NOMO-1 treated with dmso at 0.1 percent for 144 hours (cell line): ENCODE measurements around the gene CNDP1.

Source experiments
- DNase-seq: peaks from one replicate; lab custom pipeline; 2025; ENCODE audit not compliant: unreplicated experiment; lab: John Stamatoyannopoulos, UW

The CNDP1 gene

GRCh38 chr18:74505776-74506175 is 28.5 kb upstream of the CNDP1 start:
- no peak for DNase-seq

DNA sequence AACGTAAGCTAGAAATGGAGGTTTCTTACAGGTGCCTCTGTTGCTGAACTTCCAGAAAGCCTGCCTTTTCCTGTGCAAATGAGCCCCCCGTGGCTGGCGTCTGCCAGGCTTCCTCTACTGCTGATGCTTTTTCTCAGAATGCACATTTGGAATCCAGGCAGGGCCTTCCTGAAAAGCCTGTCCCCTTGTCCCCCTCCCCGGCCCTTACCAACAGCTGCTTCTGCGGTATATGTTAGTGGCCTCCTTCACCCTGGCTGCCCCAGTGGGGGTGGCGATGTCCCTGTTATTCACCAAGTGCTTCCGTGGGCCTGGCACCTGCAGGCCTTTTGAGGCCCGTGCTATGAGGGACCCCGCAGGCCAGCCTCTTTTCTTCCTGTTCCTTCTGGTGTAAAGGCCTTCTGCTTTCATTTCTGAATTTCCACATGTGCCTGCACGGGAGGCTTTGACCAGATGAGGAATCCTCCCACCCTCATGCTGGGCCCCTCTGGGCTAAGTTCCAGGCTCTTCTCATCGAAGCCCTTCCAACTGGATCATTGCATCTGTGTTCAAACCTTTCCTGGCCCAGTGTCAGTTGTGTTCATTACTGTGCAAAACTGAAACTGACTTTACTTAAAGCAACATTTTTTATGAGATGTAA is 27.7 kb upstream of the CNDP1 start:
- DNase-seq = no peak

DNA sequence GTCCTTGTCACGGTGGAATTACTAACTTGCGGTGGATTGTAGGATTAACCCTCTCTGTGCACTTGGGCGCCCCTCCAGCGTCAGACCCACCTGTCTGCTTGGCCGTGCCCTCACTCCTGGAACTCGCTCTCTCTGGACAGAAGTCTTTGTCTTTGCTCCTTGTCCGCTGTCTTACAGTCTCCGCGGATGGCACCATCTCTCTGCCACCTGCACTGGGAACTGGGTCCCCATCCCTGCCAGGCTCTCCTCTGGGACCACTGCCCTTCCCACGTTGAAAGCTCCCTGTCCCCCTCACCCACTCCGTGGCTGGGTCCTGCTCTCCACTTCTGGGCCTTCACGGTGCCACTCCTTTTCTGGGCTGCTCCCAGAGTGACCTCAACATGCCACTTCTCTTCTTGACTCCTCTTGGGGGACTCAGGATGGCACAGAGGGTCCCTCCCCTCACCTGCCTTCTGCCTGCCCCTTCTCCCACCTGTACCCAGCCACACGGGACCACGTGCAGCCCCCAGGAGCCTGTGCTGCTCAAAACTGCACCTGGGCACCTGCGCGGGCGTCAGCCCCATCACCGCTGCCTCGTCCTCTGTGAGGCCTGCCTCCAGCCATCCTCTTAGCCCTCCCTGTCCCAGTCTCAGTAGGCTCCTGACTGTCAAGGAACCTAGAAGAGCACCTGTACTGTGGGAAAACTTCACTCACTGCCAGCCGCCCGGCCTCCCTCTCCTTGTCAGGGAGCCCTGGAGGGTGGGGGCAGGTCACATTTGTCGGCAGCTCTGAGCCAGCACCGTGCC is 27.0 kb upstream of the CNDP1 start:
- no peak for DNase-seq

GRCh38 chr18:74507927-74508326 is 26.4 kb upstream of the CNDP1 start:
- no peak for DNase-seq

- DNase-seq = no peak
Observed at GRCh38 chr18:74508366-74508765, 25.9 kb upstream of the CNDP1 start.

DNA sequence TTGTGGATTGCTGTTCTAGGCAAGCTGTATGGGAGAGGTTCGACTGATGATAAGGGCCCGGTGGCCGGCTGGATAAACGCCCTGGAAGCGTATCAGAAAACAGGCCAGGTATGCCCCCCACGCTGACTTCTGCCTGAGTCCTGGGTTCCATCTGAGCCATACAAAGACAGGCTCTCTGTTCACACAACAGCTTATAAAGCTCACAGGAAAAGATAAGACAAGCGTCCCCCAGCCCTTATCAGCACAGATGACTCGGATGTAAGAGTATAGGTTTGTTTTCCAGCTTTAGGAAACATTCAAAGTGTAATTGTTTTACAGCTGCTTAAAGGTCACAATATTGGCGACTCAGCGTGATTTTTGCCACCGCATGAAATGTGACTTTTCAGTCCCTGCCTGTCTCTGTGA is 25.5 kb upstream of the CNDP1 start:
- no peak for DNase-seq

DNA sequence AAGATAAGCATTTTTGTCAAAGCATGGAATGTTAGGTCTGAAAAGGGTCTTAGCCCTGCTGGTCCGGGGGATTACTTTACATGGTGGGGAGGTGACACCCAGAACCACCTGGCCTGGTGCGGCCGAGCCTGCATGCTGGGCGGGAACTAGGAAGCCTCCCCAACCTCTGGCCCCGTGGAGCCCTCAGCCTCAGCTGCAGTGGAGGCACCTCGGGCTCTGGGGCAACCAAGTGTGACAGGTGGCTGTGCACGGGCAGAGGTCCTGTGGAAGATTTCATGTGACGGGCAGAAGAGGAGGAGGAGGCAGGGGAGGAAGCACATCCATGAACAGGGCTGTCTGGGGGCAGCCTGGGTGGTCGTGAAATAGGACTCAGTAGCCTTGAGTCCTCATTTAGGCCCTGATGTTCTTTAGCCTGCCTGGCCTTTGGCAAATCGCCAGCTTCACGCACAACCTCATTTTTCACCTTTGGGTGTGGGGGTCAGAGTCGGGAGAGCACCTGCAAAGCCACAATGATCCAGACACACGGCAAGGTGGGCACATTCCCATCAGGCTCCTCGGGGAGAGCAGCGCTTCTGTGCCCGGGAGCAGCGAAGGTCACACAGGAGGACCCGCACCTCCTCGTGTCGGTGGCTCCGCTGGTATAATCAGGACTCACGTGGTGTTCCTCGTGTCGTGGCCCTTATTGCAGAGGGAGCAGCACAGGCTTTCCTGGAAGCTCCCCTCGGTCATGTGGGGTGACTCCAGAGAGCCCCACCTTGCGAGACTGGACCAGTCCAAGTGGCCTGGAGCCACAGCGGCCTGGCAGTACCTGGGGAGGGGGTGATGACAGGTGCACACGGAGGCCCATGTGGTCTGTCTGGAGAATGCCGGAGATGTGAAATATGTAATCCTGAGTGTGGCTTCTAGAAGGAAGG is 24.2 kb upstream of the CNDP1 start:
- no peak for DNase-seq

DNA sequence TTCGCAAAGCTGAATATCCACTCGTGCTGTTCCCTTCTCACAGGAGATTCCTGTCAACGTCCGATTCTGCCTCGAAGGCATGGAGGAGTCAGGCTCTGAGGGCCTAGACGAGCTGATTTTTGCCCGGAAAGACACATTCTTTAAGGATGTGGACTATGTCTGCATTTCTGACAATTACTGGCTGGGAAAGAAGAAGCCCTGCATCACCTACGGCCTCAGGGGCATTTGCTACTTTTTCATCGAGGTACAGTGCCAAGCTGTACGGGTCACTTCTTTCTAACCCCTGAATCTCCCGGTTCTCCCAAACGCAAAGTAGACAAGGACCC is 23.6 kb upstream of the CNDP1 start:
- DNase-seq = no peak

DNA sequence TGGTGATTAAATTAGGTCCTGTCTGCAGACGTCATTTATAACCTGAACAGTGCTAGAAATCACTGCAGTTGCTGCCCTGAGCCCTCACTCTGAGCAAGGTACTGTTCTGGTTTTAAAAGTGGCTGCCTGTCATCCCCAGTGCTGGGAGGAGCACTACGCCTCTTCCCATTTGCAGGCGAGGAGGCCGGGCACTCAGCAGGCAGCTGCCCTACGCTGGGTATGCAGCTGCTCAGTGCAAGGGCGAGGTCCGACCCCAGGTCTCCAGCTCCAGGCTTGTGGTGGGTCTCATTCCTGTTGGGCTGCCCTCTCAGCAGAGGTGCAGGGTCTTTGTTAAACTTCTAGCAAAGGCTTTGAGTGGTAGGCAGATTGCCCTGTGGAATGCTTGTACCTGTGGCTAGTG is 22.5 kb upstream of the CNDP1 start:
- DNase-seq = no peak

GRCh38 chr18:74512321-74513053 is 21.8 kb upstream of the CNDP1 start:
- no peak for DNase-seq

GRCh38 chr18:74513149-74513882 is 21.0 kb upstream of the CNDP1 start:
- DNase-seq = no peak

GRCh38 chr18:74513883-74514205 is 20.5 kb upstream of the CNDP1 start:
- no peak for DNase-seq

DNA sequence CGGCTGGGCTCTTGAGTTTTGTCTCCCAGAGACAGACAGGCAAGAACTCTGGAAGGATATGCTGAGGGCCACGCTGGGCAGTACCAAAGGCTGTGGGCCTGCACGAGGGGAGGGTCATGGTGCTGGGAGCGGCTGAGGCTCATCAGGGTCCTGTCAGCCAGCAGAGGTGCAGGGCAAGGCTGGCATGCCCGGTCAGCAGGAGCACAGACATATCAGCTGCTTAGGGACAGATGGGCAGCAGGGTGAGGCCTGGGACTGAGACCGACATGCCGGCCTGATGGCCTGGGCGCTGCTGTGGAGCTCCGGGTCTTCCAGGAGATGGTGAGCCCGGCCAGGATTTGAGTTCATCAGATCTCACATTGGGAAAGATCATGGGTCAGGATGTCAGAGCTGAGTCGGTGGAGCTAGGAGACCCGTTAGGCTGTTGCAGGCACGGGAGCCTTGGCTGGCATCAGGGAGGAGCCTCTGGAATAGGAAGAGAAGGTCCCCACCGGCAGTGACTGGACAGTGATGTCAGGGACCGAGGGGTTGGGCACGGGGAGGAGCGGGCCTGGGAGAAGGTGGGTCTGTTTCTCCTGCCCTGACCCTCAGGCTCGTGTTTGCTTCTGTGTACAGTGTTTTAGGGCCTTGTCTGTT is 19.3 kb upstream of the CNDP1 start:
- DNase-seq = no peak

DNA sequence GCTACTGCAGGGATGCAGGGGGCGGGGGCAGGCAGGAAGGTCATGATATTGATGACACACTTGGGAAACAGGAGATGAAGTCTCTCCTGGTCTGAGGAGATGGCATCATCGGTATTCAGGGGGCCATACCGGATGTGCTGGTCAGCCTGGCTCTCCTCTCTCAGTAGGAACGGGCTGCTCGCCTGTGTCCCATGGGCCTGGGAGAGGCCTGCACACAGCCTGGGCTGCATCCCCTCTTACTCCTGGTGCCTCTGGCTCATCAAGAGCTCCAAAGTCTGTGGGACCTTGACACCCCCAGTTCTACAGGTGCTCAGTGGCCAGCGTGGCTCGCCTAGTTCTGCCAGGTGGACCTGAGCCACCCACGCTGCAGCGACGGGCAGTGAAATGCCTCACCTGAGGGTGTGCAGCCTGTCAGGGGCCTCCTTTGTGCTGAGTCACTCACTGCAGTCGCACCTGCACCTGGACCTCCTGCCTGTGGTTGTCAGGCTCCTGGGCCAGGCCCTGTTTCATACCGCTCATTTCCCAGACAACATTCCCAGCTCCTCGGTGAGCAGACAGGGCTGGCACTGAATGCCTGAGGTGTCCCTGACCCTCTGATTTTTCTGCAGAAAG is 18.6 kb upstream of the CNDP1 start:
- DNase-seq = no peak

- DNase-seq = no peak
Observed at GRCh38 chr18:74516271-74517235, 17.7 kb upstream of the CNDP1 start.

DNA sequence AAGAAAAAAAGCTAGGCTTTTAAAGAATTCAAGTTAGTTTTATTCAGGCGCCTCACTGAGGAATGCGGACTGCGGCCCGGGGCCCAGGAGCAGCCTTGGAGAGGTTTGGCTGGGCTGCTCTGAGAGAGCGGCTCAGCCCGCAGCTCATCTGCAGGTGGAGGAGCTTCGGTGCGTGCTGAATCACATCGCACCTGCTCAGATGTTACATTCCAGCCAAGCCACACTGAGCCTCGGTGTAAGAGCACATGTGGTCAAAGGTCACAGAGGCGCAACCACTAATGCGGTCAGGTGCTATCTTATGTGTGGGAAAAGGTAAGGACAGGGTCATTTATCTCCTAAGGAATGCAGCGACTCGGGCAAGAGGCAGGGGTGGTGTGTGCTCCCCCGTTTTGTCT is 17.1 kb upstream of the CNDP1 start:
- DNase-seq = no peak

DNA sequence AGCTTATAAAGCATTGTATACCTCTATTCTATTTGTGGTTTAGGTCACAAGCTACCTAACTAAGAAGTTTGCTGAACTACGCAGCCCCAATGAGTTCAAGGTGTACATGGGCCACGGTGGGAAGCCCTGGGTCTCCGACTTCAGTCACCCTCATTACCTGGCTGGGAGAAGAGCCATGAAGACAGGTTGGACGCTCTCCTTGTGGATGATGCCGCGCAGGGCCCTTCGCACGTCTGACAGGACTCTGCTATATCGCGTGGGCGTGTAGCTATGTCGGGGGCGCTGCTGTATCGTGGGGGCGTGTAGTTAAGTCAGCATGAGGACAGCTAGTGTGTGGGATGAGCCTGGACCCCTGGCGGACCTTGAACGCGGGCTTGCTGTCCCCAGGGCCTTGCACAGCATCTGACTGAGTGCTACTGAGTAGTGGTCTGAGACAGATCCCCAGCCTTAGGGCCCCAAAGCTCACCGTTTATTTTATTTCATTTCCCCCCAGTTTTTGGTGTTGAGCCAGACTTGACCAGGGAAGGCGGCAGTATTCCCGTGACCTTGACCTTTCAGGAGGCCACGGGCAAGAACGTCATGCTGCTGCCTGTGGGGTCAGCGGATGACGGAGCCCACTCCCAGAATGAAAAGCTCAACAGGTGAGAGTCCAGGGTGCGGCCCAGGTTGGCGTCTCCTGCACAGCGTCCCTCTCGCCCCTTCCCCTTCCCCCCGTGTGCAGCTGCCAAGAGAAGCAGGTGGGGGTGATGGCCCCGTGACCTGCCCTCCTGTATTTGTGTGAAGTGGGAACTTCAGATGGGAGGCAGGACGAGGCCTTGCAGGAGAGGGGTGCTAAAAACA is 15.6 kb upstream of the CNDP1 start:
- DNase-seq = no peak
